Gastrocnemius medialis (tissue), 4 donors: ENCODE results near the gene THAP9. TPM values are rescaled to one million over a fixed set of nuclear protein-coding genes. Genes with fewer than 3 reads are reported as not detected.

Source experiments
- ATAC-seq, 2 donors: fragments of 150-250 bp; one replicate each; pipeline ENCODE4 v1.9.1; 2016
- DNase-seq, 2 donors: peaks; one replicate each; pipeline ENCODE4 v3.0.0-alpha.2; 2019
- H3K27ac ChIP-seq, 4 donors: fragments of 200-600 bp; sonication (generic); 1 replicate in 1 of 4; 2 replicates in 3 of 4; pipeline ENCODE4 v1.5.1; 2016 to 2018; ENCODE audit warnings: mild to moderate bottlenecking in 2 of 4, moderate library complexity in 1 of 4
- H3K27me3 ChIP-seq, 3 donors: fragments of 200-600 bp; sonication (generic) in 2 of 3; 1 replicate in 1 of 3; 2 replicates in 2 of 3; pipeline versions ENCODE4 v1.5.1 to v1.6.0; 2016 to 2019; ENCODE audit warnings: mild to moderate bottlenecking in 1 of 3, moderate library complexity in 1 of 3
- H3K36me3 ChIP-seq, 2 donors: fragments of 200-600 bp; sonication (generic) in 1 of 2; one replicate each; pipeline ENCODE4 v1.5.1; 2017 to 2018
- H3K4me1 ChIP-seq, 2 donors: fragments of 200-600 bp; sonication (generic) in 1 of 2; one replicate each; pipeline ENCODE4 v1.5.1; 2016 to 2017; ENCODE audit warnings: mild to moderate bottlenecking in 2 of 2
- H3K4me3 ChIP-seq, 4 donors: fragments of 200-600 bp; sonication (generic) in 3 of 4; 1 replicate in 1 of 4; 2 replicates in 3 of 4; pipeline ENCODE4 v1.5.1; 2016 to 2019; ENCODE audit warnings: mild to moderate bottlenecking in 2 of 4
- H3K9me3 ChIP-seq, 3 donors: fragments of 200-600 bp; sonication (generic) in 2 of 3; 1 replicate in 1 of 3; 2 replicates in 2 of 3; pipeline ENCODE4 v1.5.1; 2016 to 2019
- POLR2A ChIP-seq, 2 donors: fragments of 450-650 bp; IDR thresholded peaks; one replicate each; pipeline ENCODE4 v1.6.1; 2017; ENCODE audit warnings: antibody characterized with exemption in 2 of 2, mild to moderate bottlenecking in 2 of 2, moderate library complexity in 2 of 2
- in situ Hi-C, 4 donors: fragments of 200-750 bp; cut with MboI; loops; one replicate each; pipeline versions ENCODE4 v1.15.0 to v1.8.0; 2017; ENCODE audit warnings: low sequenced_read_pairs in 4 of 4
- intact Hi-C: fragments of 100-400 bp; cut with DNase I; formaldehyde crosslinking; loops from one replicate; pipeline ENCODE4 v1.15.1; 2023; ENCODE audit warnings: low total_unique reads
- total RNA-seq, 4 donors: library from RNA; depleted of rRNA; stranded (reverse); fragments of >200 nt; gene quantifications; one replicate each; pipeline versions ENCODE4 v1.1.0 to v1.2.3, GENCODE V29; 2016
- TF ChIP-seq, protein P1 (sequence below), 5 experiments: fragments of 450-650 bp in 3 of 5; fragments of 200-600 bp in 2 of 5; sonication (generic) in 2 of 5; IDR thresholded peaks in 4 of 5; conservative IDR thresholded peaks in 1 of 5; 1 replicate in 4 of 5; 2 replicates in 1 of 5; pipeline ENCODE4 v1.5.1; 2016 to 2019; ENCODE audit warnings: antibody characterized with exemption in 5 of 5, mild to moderate bottlenecking in 3 of 5, moderate library complexity in 3 of 5

Gene THAP9
- total RNA-seq, 4 donors from 2014 or later = 7.6 to 11.1 (median 8.4) TPM

- Histone ChIP-seq H3K36me3 (peaks cover 0 to 29% of the 10 kb centered on the region in 2 donors), H3K27ac (peak overlapping the region; percentile 94 to 98 (median 96)), H3K4me3 (peak overlapping the region; percentile 65 to 92 (median 82)), H3K27me3 (no peaks in the 10 kb centered on the region), H3K9me3 (no peaks in the 10 kb centered on the region), H3K4me1 (peaks cover 32 to 34% of the 10 kb centered on the region in 2 donors)
- no peak for TF ChIP-seq POLR2A (IDR thresholded peaks at IDR 0.05)
- TF ChIP-seq, protein P1, sequence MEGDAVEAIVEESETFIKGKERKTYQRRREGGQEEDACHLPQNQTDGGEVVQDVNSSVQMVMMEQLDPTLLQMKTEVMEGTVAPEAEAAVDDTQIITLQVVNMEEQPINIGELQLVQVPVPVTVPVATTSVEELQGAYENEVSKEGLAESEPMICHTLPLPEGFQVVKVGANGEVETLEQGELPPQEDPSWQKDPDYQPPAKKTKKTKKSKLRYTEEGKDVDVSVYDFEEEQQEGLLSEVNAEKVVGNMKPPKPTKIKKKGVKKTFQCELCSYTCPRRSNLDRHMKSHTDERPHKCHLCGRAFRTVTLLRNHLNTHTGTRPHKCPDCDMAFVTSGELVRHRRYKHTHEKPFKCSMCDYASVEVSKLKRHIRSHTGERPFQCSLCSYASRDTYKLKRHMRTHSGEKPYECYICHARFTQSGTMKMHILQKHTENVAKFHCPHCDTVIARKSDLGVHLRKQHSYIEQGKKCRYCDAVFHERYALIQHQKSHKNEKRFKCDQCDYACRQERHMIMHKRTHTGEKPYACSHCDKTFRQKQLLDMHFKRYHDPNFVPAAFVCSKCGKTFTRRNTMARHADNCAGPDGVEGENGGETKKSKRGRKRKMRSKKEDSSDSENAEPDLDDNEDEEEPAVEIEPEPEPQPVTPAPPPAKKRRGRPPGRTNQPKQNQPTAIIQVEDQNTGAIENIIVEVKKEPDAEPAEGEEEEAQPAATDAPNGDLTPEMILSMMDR (IDR thresholded peaks at IDR 0.05 in 4 of 5, conservative IDR thresholded peaks at IDR 0.05 in 1 of 5) = no peak
- intact Hi-C loops (loop anchor here (1.0 to 10.0 kb wide), 4 partner anchors 8 to 555 kb away; partner anchors contain the start of genes COQ2, HELQ, MRPS18C and SEC31A), in situ Hi-C loops (loop anchor here (10.0 to 25.0 kb wide), 6 partner anchors 105 to 563 kb away; partner anchors contain the start of genes HELQ (in 2 of the 4), MRPS18C (in 2 of the 4), COPS4 (in 1 of the 4) and ENOPH1 (in 1 of the 4))
- DNase-seq = no peak
- ATAC-seq = no peak
Observed at GRCh38 chr4:82899374-82900065, 1.0 kb upstream of the THAP9 start.

DNA sequence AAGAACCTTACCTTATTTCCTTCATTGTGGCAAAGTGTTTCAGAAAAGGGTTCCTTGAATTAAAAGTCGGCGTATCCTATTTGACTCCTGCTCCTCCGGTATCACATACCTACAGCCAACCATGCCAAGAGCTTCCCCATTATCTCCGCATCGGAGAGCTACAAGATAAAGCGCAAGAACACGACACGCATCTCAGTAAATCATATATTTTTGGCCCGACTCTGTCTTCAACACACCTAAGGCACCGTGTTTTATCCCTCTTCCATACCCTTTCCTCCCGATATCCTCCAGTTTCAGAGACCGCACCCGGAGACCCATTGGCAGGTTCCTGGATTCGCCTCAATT is 497 bp upstream of the THAP9 start:
- Histone ChIP-seq H3K9me3 (no peaks in the 10 kb centered on the region), H3K27me3 (no peaks in the 10 kb centered on the region), H3K4me1 (peaks cover 32 to 34% of the 10 kb centered on the region in 2 donors), H3K27ac (peak overlapping the region; percentile 94 to 98 (median 96)), H3K36me3 (peaks cover 0 to 24% of the 10 kb centered on the region in 2 donors), H3K4me3 (peak overlapping the region; percentile 65 to 92 (median 82))
- DNase-seq (no peak), ATAC-seq (peak; percentile 25 to 42)
- TF ChIP-seq, protein P1 (IDR thresholded peaks at IDR 0.05 in 4 of 5, conservative IDR thresholded peaks at IDR 0.05 in 1 of 5) = no peak
- no peak for TF ChIP-seq POLR2A (IDR thresholded peaks at IDR 0.05)
- intact Hi-C loops = loop anchor here (1.0 to 2.0 kb wide), 3 partner anchors 9 to 526 kb away; partner anchors contain the start of genes COQ2 and SEC31A
- in situ Hi-C loops = loop anchor here in 3 of 4 donors (10.0 to 25.0 kb wide), 2 partner anchors 105 to 362 kb away; no protein-coding TSS in a partner anchor

DNA sequence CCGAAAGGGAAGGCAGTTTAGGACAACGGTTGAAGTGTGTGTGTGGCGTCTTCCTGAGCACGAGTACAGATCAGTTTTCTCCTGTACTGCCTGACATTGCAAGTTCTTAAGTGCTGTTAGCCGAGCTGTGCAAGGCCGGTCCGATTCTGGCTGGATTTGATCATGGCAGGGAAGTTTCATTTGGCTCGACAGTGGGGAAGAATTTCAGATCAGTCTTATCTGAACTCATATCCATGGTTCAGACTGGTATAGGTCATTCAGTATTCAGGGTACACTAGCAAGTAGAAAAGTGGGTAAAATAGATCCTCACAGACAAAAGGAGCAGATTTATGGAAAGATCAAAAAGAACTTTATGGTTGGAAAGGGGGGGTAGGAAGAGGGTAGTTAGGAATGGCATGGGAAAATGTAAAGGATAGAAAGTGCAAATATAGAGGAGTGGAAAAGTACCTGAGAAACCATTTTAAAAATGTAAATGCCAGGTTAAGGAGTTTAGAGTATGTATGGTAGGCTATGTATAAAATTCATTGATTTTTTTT is 716 bp downstream of the THAP9 start:
- intact Hi-C loops = loop anchor here (1.0 to 2.0 kb wide), 3 partner anchors 109 to 471 kb away; partner anchors contain the start of genes COQ2, ENOPH1, HNRNPDL and LIN54

DNA sequence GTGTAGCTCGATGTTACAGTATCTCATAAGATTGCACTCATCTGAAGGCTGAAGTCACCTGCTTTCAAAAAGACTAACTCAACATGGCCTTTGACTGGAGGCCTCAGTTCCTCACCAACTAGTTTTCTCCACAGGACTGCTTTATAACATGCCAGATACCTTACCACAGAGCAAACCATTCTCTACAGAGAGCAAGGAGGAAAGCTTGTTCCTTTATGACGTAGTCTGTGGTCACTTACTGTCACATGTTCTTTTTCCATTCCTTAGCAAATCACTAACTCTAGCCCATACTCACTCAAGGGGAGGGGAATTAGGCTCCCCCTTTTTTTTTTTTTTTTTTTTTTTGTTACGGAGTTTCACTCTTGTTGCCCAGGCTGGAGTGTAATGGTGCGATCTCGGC is 3.2 kb downstream of the THAP9 start:
- H3K4me1 ChIP-seq = peaks cover 17 to 19% of the 10 kb centered on the region in 2 donors
- no peak overlapping the region for H3K4me3 ChIP-seq
- TF ChIP-seq, protein P1 (IDR thresholded peaks at IDR 0.05 in 4 of 5, conservative IDR thresholded peaks at IDR 0.05 in 1 of 5) = no peak
- no peak for TF ChIP-seq POLR2A (IDR thresholded peaks at IDR 0.05)
- ATAC-seq (no peak), DNase-seq (no peak)
- in situ Hi-C loops (loop anchor here in 3 of 4 donors (10.0 to 25.0 kb wide), 2 partner anchors 101 to 359 kb away; no protein-coding TSS in a partner anchor), intact Hi-C loops (no loop called here)
- H3K36me3 ChIP-seq = peaks cover 0 to 25% of the 10 kb centered on the region in 2 donors
- no peaks in the 10 kb centered on the region for H3K27me3 ChIP-seq
- no peaks in the 10 kb centered on the region for H3K9me3 ChIP-seq
- H3K27ac ChIP-seq = no peak overlapping the region

More for the DNA sequence above, 716 bp downstream of the THAP9 start:
- peak overlapping the region; percentile 94 to 98 (median 96) for H3K27ac ChIP-seq
- peak overlapping the region; percentile 65 to 92 (median 82) for H3K4me3 ChIP-seq
- TF ChIP-seq, protein P1 (IDR thresholded peaks at IDR 0.05 in 4 of 5, conservative IDR thresholded peaks at IDR 0.05 in 1 of 5) = no peak
- TF ChIP-seq POLR2A (IDR thresholded peaks at IDR 0.05) = no peak
- peaks cover 0 to 20% of the 10 kb centered on the region in 2 donors for H3K36me3 ChIP-seq
- H3K4me1 ChIP-seq = peaks cover 32 to 34% of the 10 kb centered on the region in 2 donors
- in situ Hi-C loops = loop anchor here in 3 of 4 donors (10.0 to 25.0 kb wide), 2 partner anchors 104 to 361 kb away; no protein-coding TSS in a partner anchor
- DNase-seq = no peak
- no peaks in the 10 kb centered on the region for H3K27me3 ChIP-seq
- peak; percentile 42 to 55 for ATAC-seq
- no peaks in the 10 kb centered on the region for H3K9me3 ChIP-seq
